IMR-90 (cell line): Measurements from ENCODE around the gene TXK. TPM values are rescaled to one million over a fixed set of nuclear protein-coding genes. Genes with fewer than 3 reads are reported as not detected.

Experiments
- ATAC-seq: fragments of 200-7000 bp; cut with Tn5 transposase; 2 replicates; pipeline ENCODE4 v1.9.1; 2020; ENCODE audit warnings: low read depth, mild to moderate bottlenecking, moderate library complexity
- BruUV-seq: library from RNA; stranded (reverse); fragments of 400-500 nt; replicated peaks from 2 replicates; lab custom pipeline; 2021; lab: Mats Ljungman, UMichigan
- CTCF ChIA-PET: fragments of 300-600 bp; formaldehyde crosslinking; extraction: SDS; loops from one replicate; lab custom pipeline; 2021; ENCODE audit warnings: antibody characterized with exemption; lab: Yijun Ruan, JAX
- POLR2A ChIA-PET: fragments of 300-600 bp; sonication (Branson Sonifier 250); formaldehyde crosslinking; loops from one replicate; lab custom pipeline; 2022; ENCODE audit warnings: antibody characterized with exemption; ENCODE audit not compliant: unreplicated experiment; lab: Charles Lee
- DNase-seq: peaks from one replicate; pipeline ENCODE4 v3.0.0; 2013
- H2AFZ ChIP-seq: replicated peaks from 2 replicates; pipeline ENCODE3; 2013; ENCODE audit warnings: low read length, mild to moderate bottlenecking; ENCODE audit not compliant: poor library complexity
- H2AK5ac ChIP-seq: 2 replicates; pipeline ENCODE4 v1.6.1; 2013; ENCODE audit warnings: low read depth, low read length, inconsistent platforms
- H2AK9ac ChIP-seq: replicated peaks from 2 replicates; pipeline ENCODE3; 2013; ENCODE audit warnings: mild to moderate bottlenecking, low read depth, low read length, moderate library complexity; ENCODE audit not compliant: poor library complexity
- H2BK120ac ChIP-seq: 2 replicates; pipeline ENCODE4 v1.6.1; 2013; ENCODE audit warnings: low read depth, low read length, inconsistent platforms
- H2BK15ac ChIP-seq: 3 replicates; pipeline ENCODE4 v1.6.1; 2013; ENCODE audit warnings: low read depth, low read length, inconsistent platforms
- H2BK20ac ChIP-seq: 2 replicates; pipeline ENCODE4 v1.6.1; 2013; ENCODE audit warnings: low read depth, mild to moderate bottlenecking, inconsistent platforms, low read length, moderate library complexity
- H2BK5ac ChIP-seq: 2 replicates; pipeline ENCODE4 v1.6.1; 2013; ENCODE audit warnings: mild to moderate bottlenecking, low read depth, low read length, inconsistent platforms; ENCODE audit not compliant: poor library complexity, severe bottlenecking
- H3K14ac ChIP-seq: replicated peaks from 2 replicates; pipeline ENCODE4 v1.6.1; 2013; ENCODE audit warnings: low read depth, low read length, inconsistent platforms
- H3K18ac ChIP-seq: 2 replicates; pipeline ENCODE4 v1.6.1; 2013; ENCODE audit warnings: low read depth, low read length, control low read depth
- H3K23ac ChIP-seq: 2 replicates; pipeline ENCODE4 v1.6.1; 2013; ENCODE audit warnings: low read depth, low read length, inconsistent platforms
- H3K27ac ChIP-seq: 2 replicates; pipeline ENCODE4 v1.5.1; 2013; ENCODE audit warnings: mild to moderate bottlenecking, control low read depth, low read length; ENCODE audit not compliant: insufficient read depth
- H3K27me3 ChIP-seq: 2 replicates; pipeline ENCODE4 v1.6.1; 2013; ENCODE audit warnings: low read length; ENCODE audit not compliant: control insufficient read depth, insufficient read depth
- H3K36me3 ChIP-seq: 2 replicates; pipeline ENCODE4 v1.6.1; 2013; ENCODE audit warnings: low read length, mixed read lengths; ENCODE audit not compliant: control insufficient read depth, insufficient read depth
- H3K4ac ChIP-seq: 2 replicates; pipeline ENCODE4 v1.6.1; 2013; ENCODE audit warnings: low read depth, low read length, inconsistent platforms
- H3K4me1 ChIP-seq: 2 replicates; pipeline ENCODE4 v1.6.1; 2013; ENCODE audit warnings: low read length, mixed read lengths; ENCODE audit not compliant: control insufficient read depth, insufficient read depth
- H3K4me2 ChIP-seq: 2 replicates; pipeline ENCODE4 v1.6.1; 2013; ENCODE audit warnings: low read depth, mild to moderate bottlenecking, control low read depth, low read length, moderate library complexity
- H3K4me3 ChIP-seq: 2 replicates; pipeline ENCODE4 v1.5.1; 2013; ENCODE audit warnings: low read depth, mild to moderate bottlenecking, control low read depth, low read length, moderate library complexity; ENCODE audit not compliant: insufficient read depth
- H3K56ac ChIP-seq: 2 replicates; pipeline ENCODE4 v1.6.1; 2013; ENCODE audit warnings: low read length, inconsistent platforms; ENCODE audit not compliant: insufficient read depth; ENCODE audit errors: extremely low read depth
- H3K79me1 ChIP-seq, 2 experiments: 2 replicates each; pipeline ENCODE4 v1.6.1; 2013; ENCODE audit warnings: low read length in 2 of 2, inconsistent platforms in 1 of 2, low read depth in 1 of 2
- H3K9ac ChIP-seq: 2 replicates; pipeline ENCODE4 v1.6.1; 2013; ENCODE audit warnings: low read depth, low read length, control low read depth
- H3K9me1 ChIP-seq: 2 replicates; pipeline ENCODE4 v1.6.1; 2013; ENCODE audit warnings: low read length, inconsistent platforms; ENCODE audit not compliant: insufficient read depth
- H3K9me3 ChIP-seq: 2 replicates; pipeline ENCODE4 v1.6.1; 2013; ENCODE audit warnings: low read length; ENCODE audit not compliant: control insufficient read depth, insufficient read depth
- H4K20me1 ChIP-seq: 2 replicates; pipeline ENCODE4 v1.6.1; 2013; ENCODE audit warnings: low read length, inconsistent platforms; ENCODE audit not compliant: insufficient read depth
- H4K5ac ChIP-seq: 2 replicates; pipeline ENCODE4 v1.6.1; 2013; ENCODE audit warnings: mild to moderate bottlenecking, low read depth, low read length, control low read depth
- H4K8ac ChIP-seq, 2 experiments: 2 replicates each; pipeline ENCODE4 v1.6.1; 2013; ENCODE audit warnings: low read depth in 2 of 2, low read length in 2 of 2, control low read depth in 1 of 2, inconsistent platforms in 1 of 2
- H4K91ac ChIP-seq: 2 replicates; pipeline ENCODE4 v1.6.1; 2013; ENCODE audit warnings: low read depth, low read length, inconsistent platforms; ENCODE audit not compliant: insufficient read depth
- BHLHE40 ChIP-seq: fragments of 150-350 bp; IDR thresholded peaks from 2 replicates; pipeline ENCODE4 v1.6.1; 2016; ENCODE audit warnings: mild to moderate bottlenecking, low read depth, low read length
- CHD1 ChIP-seq: IDR thresholded peaks from 2 replicates; pipeline ENCODE4 v1.6.1; 2012; ENCODE audit warnings: low read depth, low read length, improper control_type of control experiment
- CTCF ChIP-seq: conservative IDR thresholded peaks from 2 replicates; pipeline ENCODE4 v1.5.1; 2012; ENCODE audit warnings: mild to moderate bottlenecking, low read depth, low read length, improper control_type of control experiment
- FOS ChIP-seq: fragments of 150-350 bp; IDR thresholded peaks from 2 replicates; pipeline ENCODE4 v1.6.1; 2016; ENCODE audit warnings: low read depth, low read length
- SMC3 ChIP-seq: fragments of 150-350 bp; IDR thresholded peaks from 2 replicates; pipeline ENCODE4 v1.6.1; 2016; ENCODE audit warnings: low read depth, mild to moderate bottlenecking, antibody characterized with exemption, low read length, moderate library complexity
- WGBS, 2 experiments: methylation state at CpG; one replicate each; pipeline versions ENCODE4 v1.1.5 to v1.1.7; 2013; ENCODE audit warnings: missing lambda C conversion rate in 2 of 2; ENCODE audit not compliant: insufficient read length in 1 of 2; ENCODE audit errors: extremely low coverage in 2 of 2; 5-methylcytosine and 5-hydroxymethylcytosine counted together
- dilution Hi-C: fragments of 300-500 bp; cut with HindIII; formaldehyde crosslinking; loops from one replicate; pipeline ENCODE4 v1.14.3; 2018; ENCODE audit warnings: low sequenced_read_pairs; ENCODE audit not compliant: unreplicated experiment
- in situ Hi-C: fragments of 300-500 bp; cut with MboI; formaldehyde crosslinking; loops from 3 replicates; pipeline ENCODE4 v1.14.3; 2019; ENCODE audit warnings: low sequenced_read_pairs, inconsistent platforms, mixed read lengths
- intact Hi-C: fragments of 100-400 bp; cut with micrococcal nuclease; formaldehyde crosslinking; loops from 2 replicates; pipeline ENCODE4 v1.10.0; 2022
- polyA plus RNA-seq, 3 experiments: library from polyadenylated mRNA; depleted of rRNA; stranded (reverse); fragments of >200 nt; gene quantifications; 2 replicates each; pipeline ENCODE4 v1.2.3, GENCODE V29; 2012; ENCODE audit warnings: low replicate concordance in 1 of 3
- total RNA-seq: library from RNA; depleted of rRNA; stranded (reverse); fragments of >200 nt; gene quantifications from 2 replicates; pipeline ENCODE4 v1.2.3, GENCODE V29; 2012

The TXK gene
- total and polyA plus RNA-seq, 2 of the 4 experiments (the other 2 are of a cell fraction): not detected

- Histone ChIP-seq H3K4me1 (no peaks in the 10 kb centered on the region), H3K14ac (no peak overlapping the region), H3K27me3 (no peaks in the 10 kb centered on the region; the same call in 1 of the 2 replicates), H3K56ac (no peak overlapping the region), H2AK9ac (no peak overlapping the region), H3K4me3 (no peak overlapping the region), H3K9me1 (no peaks in the 10 kb centered on the region), H3K27ac (no peak overlapping the region), H3K23ac (no peak overlapping the region), H3K9ac (no peak overlapping the region), H2BK15ac (no peak overlapping the region), H2BK20ac (no peak overlapping the region), H2BK120ac (no peak overlapping the region), H3K79me1 (no peaks in the 10 kb centered on the region), H4K91ac (no peak overlapping the region), H3K18ac (no peak overlapping the region), H4K8ac (no peak overlapping the region), H3K4ac (no peak overlapping the region), H4K20me1 (no peaks in the 10 kb centered on the region), H2AK5ac (no peak overlapping the region), H2BK5ac (no peak overlapping the region), H3K4me2 (no peak overlapping the region), H4K5ac (no peak overlapping the region), H2AFZ (no peak overlapping the region), H3K36me3 (no peaks in the 10 kb centered on the region), H3K9me3 (no peaks in the 10 kb centered on the region)
- intact Hi-C loops: no loop called here
- no TSS peak for BruUV-seq
- in situ Hi-C loops: no loop called here
- DNase-seq (no peak), ATAC-seq (no peak)
- no CpG with 5 or more reads among the region's 4 CpGs for WGBS, 2 experiments
- CTCF ChIA-PET: interaction anchor here (0.7 to 1.4 kb wide), 2 partner anchors 9 to 17 kb away, joined by 3 read pairs; no protein-coding TSS in a partner anchor
- POLR2A ChIA-PET: no interaction called here
- dilution Hi-C loops: no loop called here
- no peak for TF ChIP-seq SMC3
- no peak for TF ChIP-seq FOS
- TF ChIP-seq CTCF: no peak
- no peak for TF ChIP-seq BHLHE40
- TF ChIP-seq CHD1: no peak
Measured at GRCh38 chr4:48041535-48042137, 92.4 kb downstream of the TXK start.
